Mesenchymal stem cell (in vitro differentiated cells and primary cell): Measurements from ENCODE around the gene LHCGR.

Source experiments
- DNase-seq: peaks from one replicate; pipeline ENCODE4 v3.0.0-alpha.2; 2013
- H2AFZ ChIP-seq: one replicate; pipeline ENCODE4 v1.6.1; 2013; ENCODE audit warnings: low read depth, mild to moderate bottlenecking, control low read depth, inconsistent platforms, low read length, moderate library complexity
- H2AK5ac ChIP-seq: 2 replicates; pipeline ENCODE4 v1.6.1; 2013; ENCODE audit warnings: low read length, moderate library complexity, mild to moderate bottlenecking, inconsistent platforms; ENCODE audit not compliant: severe bottlenecking
- H2BK120ac ChIP-seq: one replicate; pipeline ENCODE4 v1.6.1; 2013; ENCODE audit warnings: low read depth, mild to moderate bottlenecking, inconsistent platforms, low read length, moderate library complexity
- H2BK12ac ChIP-seq, 2 experiments: one replicate each; pipeline ENCODE4 v1.6.1; 2013; ENCODE audit warnings: inconsistent platforms in 2 of 2, low read length in 2 of 2, mild to moderate bottlenecking in 2 of 2, moderate library complexity in 2 of 2, control low read depth in 1 of 2
- H2BK15ac ChIP-seq: one replicate; pipeline ENCODE4 v1.6.1; 2013; ENCODE audit warnings: mild to moderate bottlenecking, low read depth, inconsistent platforms; ENCODE audit not compliant: poor library complexity, severe bottlenecking
- H2BK5ac ChIP-seq: 2 replicates; pipeline ENCODE4 v1.6.1; 2013; ENCODE audit warnings: low read depth, mild to moderate bottlenecking, low read length, control low read depth, inconsistent platforms; ENCODE audit not compliant: poor library complexity, severe bottlenecking
- H3K14ac ChIP-seq, 2 experiments: one replicate each; pipeline ENCODE4 v1.6.1; 2013; ENCODE audit warnings: inconsistent platforms in 2 of 2, low read length in 2 of 2, control low read depth in 1 of 2, mild to moderate bottlenecking in 1 of 2, moderate library complexity in 1 of 2
- H3K18ac ChIP-seq, 2 experiments: one replicate each; pipeline ENCODE4 v1.6.1; 2013; ENCODE audit warnings: inconsistent platforms in 2 of 2, low read length in 2 of 2, control low read depth in 1 of 2, low read depth in 1 of 2, mild to moderate bottlenecking in 1 of 2
- H3K23ac ChIP-seq, 2 experiments: one replicate each; pipeline ENCODE4 v1.6.1; 2013; ENCODE audit warnings: inconsistent platforms in 2 of 2, low read length in 2 of 2, mild to moderate bottlenecking in 2 of 2, moderate library complexity in 2 of 2, control low read depth in 1 of 2
- H3K27ac ChIP-seq: 2 replicates; pipeline ENCODE4 v1.5.1; 2013; ENCODE audit warnings: mild to moderate bottlenecking, moderate library complexity, low read length, control low read depth, inconsistent platforms; ENCODE audit not compliant: poor library complexity, severe bottlenecking
- H3K27me3 ChIP-seq, 2 experiments: 2 replicates each; pipeline versions ENCODE4 v1.6.1 to v1.7.0; 2013; ENCODE audit warnings: low read length in 2 of 2, mild to moderate bottlenecking in 2 of 2, moderate library complexity in 2 of 2, control low read depth in 1 of 2, inconsistent platforms in 1 of 2; ENCODE audit not compliant: control insufficient read depth in 1 of 2, insufficient read depth in 1 of 2
- H3K36me3 ChIP-seq, 2 experiments: 2 replicates each; pipeline versions ENCODE4 v1.6.1 to v1.7.0; 2013; ENCODE audit warnings: low read length in 2 of 2, control low read depth in 1 of 2, inconsistent platforms in 1 of 2, low read depth in 1 of 2, mild to moderate bottlenecking in 1 of 2; ENCODE audit not compliant: insufficient read depth in 2 of 2, control insufficient read depth in 1 of 2
- H3K4ac ChIP-seq, 2 experiments: one replicate each; pipeline ENCODE4 v1.6.1; 2013; ENCODE audit warnings: inconsistent platforms in 2 of 2, low read length in 2 of 2, mild to moderate bottlenecking in 2 of 2, moderate library complexity in 2 of 2, control low read depth in 1 of 2, low read depth in 1 of 2
- H3K4me1 ChIP-seq: 2 replicates; pipeline ENCODE4 v1.6.1; 2013; ENCODE audit warnings: low read depth, low read length, control low read depth; ENCODE audit not compliant: control insufficient read depth, insufficient read depth
- H3K4me2 ChIP-seq: 2 replicates; pipeline ENCODE4 v1.6.1; 2013; ENCODE audit warnings: low read length, mild to moderate bottlenecking, inconsistent platforms; ENCODE audit not compliant: poor library complexity, severe bottlenecking
- H3K4me3 ChIP-seq, 2 experiments: 2 replicates each; pipeline versions ENCODE4 v1.5.1 to v1.7.0; 2013; ENCODE audit warnings: low read length in 2 of 2, mild to moderate bottlenecking in 2 of 2, control low read depth in 1 of 2, low read depth in 1 of 2; ENCODE audit not compliant: insufficient read depth in 1 of 2
- H3K79me1 ChIP-seq: replicated peaks from 2 replicates; pipeline ENCODE4 v1.6.1; 2013; ENCODE audit warnings: mild to moderate bottlenecking, control low read depth, low read length, inconsistent platforms; ENCODE audit not compliant: poor library complexity, severe bottlenecking
- H3K9ac ChIP-seq: 2 replicates; pipeline ENCODE4 v1.7.0; 2013; ENCODE audit warnings: mild to moderate bottlenecking, low read length, moderate library complexity
- H3K9me3 ChIP-seq: 2 replicates; pipeline ENCODE4 v1.7.0; 2013; ENCODE audit warnings: mild to moderate bottlenecking, low read length; ENCODE audit not compliant: control insufficient read depth
- H4K8ac ChIP-seq: one replicate; pipeline ENCODE4 v1.6.1; 2013; ENCODE audit warnings: inconsistent platforms, mild to moderate bottlenecking, low read length, moderate library complexity
- H4K91ac ChIP-seq: one replicate; pipeline ENCODE4 v1.6.1; 2013; ENCODE audit warnings: mild to moderate bottlenecking, low read length, inconsistent platforms
- WGBS: methylation state at CpG from one replicate; pipeline ENCODE4 v1.1.7; 2013; ENCODE audit warnings: mixed read lengths; 5-methylcytosine and 5-hydroxymethylcytosine counted together

Gene LHCGR

DNA sequence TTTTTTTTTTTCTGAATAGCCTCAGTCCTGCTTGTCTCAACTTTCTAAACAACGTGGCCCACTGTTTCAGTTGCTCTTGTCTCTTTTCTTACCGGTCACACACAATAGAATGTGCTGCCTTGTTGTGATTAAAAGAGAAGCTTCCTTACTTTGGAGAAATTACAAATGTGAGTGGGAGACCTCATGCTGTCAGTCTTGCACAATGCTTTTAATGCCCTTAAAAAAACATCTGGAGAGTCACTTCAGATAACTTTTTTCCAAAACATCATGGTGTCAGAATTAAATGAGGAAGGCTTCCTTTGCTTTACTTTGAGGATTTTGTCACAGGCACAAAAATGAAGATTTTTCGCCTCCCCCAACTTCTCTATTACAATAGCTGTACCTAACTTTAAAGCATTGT, 37.7 kb downstream of the LHCGR start:
- H3K4me1 ChIP-seq, result peaks cover 8% of the 10 kb centered on the region
- H3K4ac ChIP-seq, result no peak overlapping the region
- no peaks in the 10 kb centered on the region for H3K79me1 ChIP-seq
- no peaks in the 10 kb centered on the region for H3K27me3 ChIP-seq
- H3K36me3 ChIP-seq, result no peaks in the 10 kb centered on the region
- H4K91ac ChIP-seq, result no peak overlapping the region
- no peak overlapping the region for H4K8ac ChIP-seq
- H3K14ac ChIP-seq, result no peak overlapping the region
- H2AFZ ChIP-seq, result no peak overlapping the region
- no peak overlapping the region for H3K9ac ChIP-seq
- no peak overlapping the region for H2AK5ac ChIP-seq
- no peak overlapping the region for H2BK5ac ChIP-seq
- H3K9me3 ChIP-seq, result no peaks in the 10 kb centered on the region
- no peak overlapping the region for H2BK120ac ChIP-seq
- no peak overlapping the region for H3K23ac ChIP-seq
- WGBS, result 92% methylated on average over 2 of the region's 3 CpGs
- no peak overlapping the region for H3K4me2 ChIP-seq
- no peak overlapping the region for H2BK12ac ChIP-seq
- H3K27ac ChIP-seq, result no peak overlapping the region
- no peak overlapping the region for H3K4me3 ChIP-seq
- H3K18ac ChIP-seq, result no peak overlapping the region
- no peak for DNase-seq
- no peak overlapping the region for H2BK15ac ChIP-seq

DNA sequence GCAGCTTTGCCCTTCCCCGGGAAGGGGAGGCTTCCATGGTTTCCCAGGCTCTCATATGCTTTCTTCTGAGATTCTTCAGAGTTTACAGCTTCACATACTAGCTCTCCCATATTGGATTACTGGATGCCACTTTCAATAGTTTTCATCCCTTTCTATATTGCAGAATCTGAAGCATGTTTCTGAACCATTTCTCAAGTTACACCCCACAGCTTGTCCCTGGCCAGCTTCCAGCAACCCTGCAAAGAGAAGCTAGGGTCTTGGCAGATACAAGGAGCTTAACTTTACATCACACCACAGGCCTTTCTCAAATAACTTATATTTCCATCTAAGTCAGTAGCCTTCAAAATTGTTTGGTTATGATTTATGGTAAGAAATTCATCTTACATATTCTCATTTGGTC, 39.6 kb downstream of the LHCGR start:
- Histone ChIP-seq H3K23ac (no peak overlapping the region), H3K4ac (no peak overlapping the region), H2BK15ac (no peak overlapping the region), H4K91ac (no peak overlapping the region), H2BK120ac (no peak overlapping the region), H3K27ac (peak overlapping the region; percentile 53), H3K36me3 (no peaks in the 10 kb centered on the region), H3K14ac (no peak overlapping the region), H3K4me3 (no peak overlapping the region), H3K4me2 (no peak overlapping the region), H3K79me1 (no peaks in the 10 kb centered on the region), H3K9ac (no peak overlapping the region), H3K18ac (no peak overlapping the region), H2BK5ac (no peak overlapping the region), H3K27me3 (no peaks in the 10 kb centered on the region), H3K4me1 (peaks cover 6% of the 10 kb centered on the region), H2AFZ (no peak overlapping the region), H4K8ac (no peak overlapping the region), H2BK12ac (no peak overlapping the region), H2AK5ac (no peak overlapping the region), H3K9me3 (no peaks in the 10 kb centered on the region)
- DNase-seq, result no peak
- 86% methylated on average over 1 of the region's 1 CpG for WGBS

DNA sequence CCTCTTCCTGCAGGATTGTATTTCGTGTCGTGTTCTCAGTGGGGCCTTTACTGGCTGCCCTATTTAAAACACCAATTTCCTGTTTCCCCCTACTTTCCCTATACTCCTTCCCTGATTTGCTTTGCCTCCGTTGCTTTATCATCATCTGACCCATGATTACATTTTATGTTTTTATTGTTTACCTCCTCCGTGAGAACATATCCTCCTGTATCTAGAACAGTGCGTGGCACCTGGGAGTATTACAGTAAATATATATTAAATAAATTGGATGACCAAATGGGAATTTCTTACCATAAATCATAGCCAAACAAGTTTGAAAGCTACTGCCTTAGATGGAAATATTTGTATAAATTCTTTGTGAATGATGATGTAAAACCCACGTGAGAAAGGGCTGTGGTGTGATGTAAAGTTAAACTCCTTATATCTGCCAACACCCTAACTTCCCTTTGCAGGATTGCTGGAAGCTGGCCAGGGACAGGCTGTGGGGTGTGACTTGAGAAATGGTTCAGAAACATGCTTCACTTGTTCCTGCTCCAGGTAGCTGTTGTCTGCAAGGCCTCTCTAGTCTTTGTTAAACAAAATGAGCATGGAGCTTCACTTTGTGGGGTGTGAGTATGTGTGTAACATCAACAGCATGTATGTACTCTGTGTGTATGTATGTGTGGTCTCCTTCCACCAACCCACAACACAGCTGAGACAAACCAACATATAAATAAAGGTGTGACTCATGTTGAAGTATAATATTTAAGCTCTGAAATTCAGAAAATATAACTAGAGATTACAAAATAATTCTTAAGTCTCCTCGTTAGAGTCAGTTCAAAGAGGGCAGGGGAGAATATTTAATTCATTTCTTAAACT, 40.3 kb downstream of the LHCGR start:
- no peak overlapping the region for H4K8ac ChIP-seq
- H3K9ac ChIP-seq, result no peak overlapping the region
- H3K4me2 ChIP-seq, result no peak overlapping the region
- H3K27me3 ChIP-seq, result no peaks in the 10 kb centered on the region
- 79% methylated on average over 4 of the region's 7 CpGs for WGBS
- H2AFZ ChIP-seq, result no peak overlapping the region
- no peak overlapping the region for H4K91ac ChIP-seq
- no peak overlapping the region for H2BK5ac ChIP-seq
- no peak overlapping the region for H2AK5ac ChIP-seq
- no peak overlapping the region for H3K18ac ChIP-seq
- H3K36me3 ChIP-seq, result no peaks in the 10 kb centered on the region
- H3K27ac ChIP-seq, result peak overlapping the region; percentile 53
- H3K4me3 ChIP-seq, result no peak overlapping the region
- H3K4me1 ChIP-seq, result peaks cover 6% of the 10 kb centered on the region
- no peak overlapping the region for H3K14ac ChIP-seq
- no peak for DNase-seq
- no peak overlapping the region for H3K4ac ChIP-seq
- H2BK12ac ChIP-seq, result no peak overlapping the region
- H3K23ac ChIP-seq, result no peak overlapping the region
- no peaks in the 10 kb centered on the region for H3K9me3 ChIP-seq
- H3K79me1 ChIP-seq, result no peaks in the 10 kb centered on the region
- H2BK15ac ChIP-seq, result no peak overlapping the region
- H2BK120ac ChIP-seq, result no peak overlapping the region

GRCh38 chr2:48714245-48714644, 41.3 kb downstream of the LHCGR start:
- Histone ChIP-seq H3K27ac (no peak overlapping the region), H3K27me3 (no peaks in the 10 kb centered on the region), H2BK15ac (no peak overlapping the region), H2AFZ (no peak overlapping the region), H3K23ac (no peak overlapping the region), H3K9ac (no peak overlapping the region), H3K9me3 (no peaks in the 10 kb centered on the region), H3K4me3 (no peak overlapping the region), H3K4me2 (no peak overlapping the region), H4K91ac (no peak overlapping the region), H4K8ac (no peak overlapping the region), H3K4ac (no peak overlapping the region), H2AK5ac (no peak overlapping the region), H2BK120ac (no peak overlapping the region), H2BK5ac (no peak overlapping the region), H3K79me1 (no peaks in the 10 kb centered on the region), H3K18ac (no peak overlapping the region), H2BK12ac (no peak overlapping the region), H3K4me1 (peaks cover 6% of the 10 kb centered on the region), H3K36me3 (no peaks in the 10 kb centered on the region), H3K14ac (no peak overlapping the region)
- DNase-seq, result peak; percentile 55
- 100% methylated on average over 1 of the region's 2 CpGs for WGBS
